Right atrium auricular region (tissue), 2 donors: Measurements from ENCODE around the gene ZNF622. TPM values are rescaled to one million over a fixed set of nuclear protein-coding genes. Genes with fewer than 3 reads are reported as not detected.

Experiments
- DNase-seq: peaks from one replicate; pipeline ENCODE4 v3.0.0-alpha.2; 2019; ENCODE audit warnings: low spot score
- H3K27ac ChIP-seq, 2 donors: fragments of 200-600 bp; sonication (generic); 1 replicate in 1 of 2; 2 replicates in 1 of 2; pipeline ENCODE4 v1.5.1; 2016 to 2019
- H3K27me3 ChIP-seq, 2 donors: fragments of 200-600 bp; sonication (generic); one replicate each; pipeline versions ENCODE4 v1.5.1 to v1.6.0; 2017 to 2019
- H3K36me3 ChIP-seq: fragments of 200-600 bp; sonication (generic); one replicate; pipeline ENCODE4 v1.5.1; 2016
- H3K4me1 ChIP-seq, 2 donors: fragments of 200-600 bp; sonication (generic); one replicate each; pipeline versions ENCODE4 v1.5.1 to v1.6.0; 2017 to 2019
- H3K4me3 ChIP-seq, 2 donors: fragments of 200-600 bp; sonication (generic); 1 replicate in 1 of 2; 2 replicates in 1 of 2; pipeline ENCODE4 v1.5.1; 2017 to 2019; ENCODE audit warnings: mild to moderate bottlenecking in 1 of 2, moderate library complexity in 1 of 2
- H3K9me3 ChIP-seq, 2 donors: fragments of 200-600 bp; sonication (generic); one replicate each; pipeline ENCODE4 v1.5.1; 2019
- total RNA-seq, 2 donors: library from RNA; depleted of rRNA; stranded (reverse); fragments of >200 nt; gene quantifications; one replicate each; pipeline ENCODE4 v1.1.0, GENCODE V29; 2016
- TF ChIP-seq, protein P1 (sequence below), 2 donors: fragments of 200-600 bp; sonication (generic); IDR thresholded peaks; one replicate each; pipeline ENCODE4 v1.5.1; 2019; ENCODE audit warnings: antibody characterized with exemption in 2 of 2

The ZNF622 gene
- total RNA-seq, 2 donors from 2014 or later: 36.7 to 54.9 TPM

DNA sequence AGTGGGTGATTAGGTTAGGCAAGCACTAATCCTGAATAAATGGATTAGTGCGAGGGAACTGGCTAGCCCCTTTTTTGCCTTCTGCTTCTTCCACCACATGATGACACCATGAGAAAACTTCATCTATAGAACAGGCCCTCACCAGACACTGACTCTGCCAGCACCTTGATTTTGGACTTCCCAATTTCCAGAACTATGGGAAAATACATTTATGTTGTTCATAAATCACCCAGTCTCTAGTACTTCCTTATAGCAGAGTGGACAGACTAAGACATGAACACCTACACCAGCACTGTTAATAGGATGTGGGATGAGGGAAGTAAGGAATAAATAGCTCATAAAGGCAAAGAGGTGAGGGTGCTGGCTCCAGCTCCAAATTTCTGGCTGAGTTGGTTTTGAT lies 1.4 kb downstream of the ZNF622 start:
- peak overlapping the region in 1 of 2 donors; percentile 89 for H3K27ac ChIP-seq
- H3K36me3 ChIP-seq: peaks cover 36% of the 10 kb centered on the region
- H3K9me3 ChIP-seq: no peaks in the 10 kb centered on the region
- H3K27me3 ChIP-seq: no peaks in the 10 kb centered on the region
- H3K4me1 ChIP-seq: peaks cover 0 to 72% of the 10 kb centered on the region in 2 donors
- peak overlapping the region; percentile 68 to 95 for H3K4me3 ChIP-seq
- TF ChIP-seq, protein P1, sequence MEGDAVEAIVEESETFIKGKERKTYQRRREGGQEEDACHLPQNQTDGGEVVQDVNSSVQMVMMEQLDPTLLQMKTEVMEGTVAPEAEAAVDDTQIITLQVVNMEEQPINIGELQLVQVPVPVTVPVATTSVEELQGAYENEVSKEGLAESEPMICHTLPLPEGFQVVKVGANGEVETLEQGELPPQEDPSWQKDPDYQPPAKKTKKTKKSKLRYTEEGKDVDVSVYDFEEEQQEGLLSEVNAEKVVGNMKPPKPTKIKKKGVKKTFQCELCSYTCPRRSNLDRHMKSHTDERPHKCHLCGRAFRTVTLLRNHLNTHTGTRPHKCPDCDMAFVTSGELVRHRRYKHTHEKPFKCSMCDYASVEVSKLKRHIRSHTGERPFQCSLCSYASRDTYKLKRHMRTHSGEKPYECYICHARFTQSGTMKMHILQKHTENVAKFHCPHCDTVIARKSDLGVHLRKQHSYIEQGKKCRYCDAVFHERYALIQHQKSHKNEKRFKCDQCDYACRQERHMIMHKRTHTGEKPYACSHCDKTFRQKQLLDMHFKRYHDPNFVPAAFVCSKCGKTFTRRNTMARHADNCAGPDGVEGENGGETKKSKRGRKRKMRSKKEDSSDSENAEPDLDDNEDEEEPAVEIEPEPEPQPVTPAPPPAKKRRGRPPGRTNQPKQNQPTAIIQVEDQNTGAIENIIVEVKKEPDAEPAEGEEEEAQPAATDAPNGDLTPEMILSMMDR (IDR thresholded peaks at IDR 0.05): no peak
- DNase-seq: no peak

DNA sequence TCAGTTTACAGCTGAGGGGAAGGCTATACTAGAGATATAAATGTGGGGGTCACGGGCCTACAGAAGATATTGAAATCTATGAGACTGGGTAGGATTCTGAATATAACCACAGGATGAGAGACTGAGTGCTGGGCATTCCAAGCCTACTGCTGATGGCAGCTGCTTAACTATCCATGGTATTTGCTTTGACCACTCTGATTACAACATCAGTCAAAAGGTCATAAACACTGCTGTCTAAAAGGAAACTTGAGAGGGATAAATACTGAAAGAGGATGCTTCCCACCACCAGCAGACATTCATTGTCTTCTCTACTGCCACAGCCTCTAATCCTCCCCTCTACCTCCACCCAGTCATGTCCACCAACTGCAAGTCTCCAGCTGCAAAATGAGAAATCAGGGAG lies 3.8 kb downstream of the ZNF622 start:
- peak overlapping the region in 1 of 2 donors; percentile 62 for H3K27ac ChIP-seq
- H3K36me3 ChIP-seq: peaks cover 45% of the 10 kb centered on the region
- TF ChIP-seq, protein P1 (IDR thresholded peaks at IDR 0.05): no peak
- no peaks in the 10 kb centered on the region for H3K27me3 ChIP-seq
- no peak overlapping the region for H3K4me3 ChIP-seq
- H3K9me3 ChIP-seq: no peaks in the 10 kb centered on the region
- H3K4me1 ChIP-seq: peaks cover 0 to 76% of the 10 kb centered on the region in 2 donors
- DNase-seq: no peak

DNA sequence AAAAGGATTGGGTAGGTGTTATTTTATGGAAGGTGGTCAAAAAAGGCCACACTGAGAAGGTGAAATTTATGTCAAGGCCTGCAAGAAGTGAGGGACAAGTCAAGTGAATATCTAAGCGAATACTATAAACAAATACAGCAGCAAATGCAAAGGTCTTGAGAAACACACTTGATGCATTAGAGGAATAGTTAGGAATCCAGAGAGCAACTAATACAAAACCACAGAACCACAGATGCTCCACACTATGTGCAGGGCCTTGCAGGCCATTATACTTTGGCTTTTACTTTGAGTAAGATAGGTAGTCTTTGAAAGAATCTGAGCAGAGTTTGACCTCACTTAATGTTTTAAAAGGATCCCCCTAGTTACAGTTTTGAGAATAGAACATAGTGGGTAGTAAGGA lies 4.6 kb downstream of the ZNF622 start:
- no peak for DNase-seq
- Histone ChIP-seq H3K27ac (peak overlapping the region in 1 of 2 donors; percentile 62), H3K36me3 (peaks cover 53% of the 10 kb centered on the region)

DNA sequence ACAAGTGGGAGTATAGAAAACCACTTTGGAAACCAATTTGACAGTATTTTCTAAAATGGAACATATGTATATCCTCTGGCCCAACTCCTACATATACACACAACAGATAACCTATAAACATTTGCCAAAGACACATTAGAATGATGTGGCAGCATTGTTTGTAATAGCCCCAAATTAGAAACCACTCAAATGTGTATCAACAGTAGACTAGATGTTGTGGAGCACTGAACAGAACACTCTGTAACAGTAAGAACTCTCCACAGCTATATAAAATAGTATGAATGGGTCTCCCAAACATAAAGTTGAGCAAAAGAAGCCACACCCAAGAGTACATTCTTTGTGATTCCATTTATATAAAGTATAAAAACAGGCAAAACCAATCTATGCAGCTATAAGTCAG lies 6.1 kb downstream of the ZNF622 start:
- Histone ChIP-seq H3K27me3 (no peaks in the 10 kb centered on the region), H3K36me3 (peaks cover 63% of the 10 kb centered on the region), H3K27ac (peak overlapping the region; percentile 38 to 62), H3K4me1 (peaks cover 0 to 82% of the 10 kb centered on the region in 2 donors), H3K4me3 (no peak overlapping the region), H3K9me3 (no peaks in the 10 kb centered on the region)
- no peak for DNase-seq
- TF ChIP-seq, protein P1 (IDR thresholded peaks at IDR 0.05): no peak

More for the DNA sequence above, 4.6 kb downstream of the ZNF622 start:
- TF ChIP-seq, protein P1 (IDR thresholded peaks at IDR 0.05): no peak
- no peak overlapping the region for H3K4me3 ChIP-seq
- no peaks in the 10 kb centered on the region for H3K27me3 ChIP-seq
- no peaks in the 10 kb centered on the region for H3K9me3 ChIP-seq
- peaks cover 0 to 76% of the 10 kb centered on the region in 2 donors for H3K4me1 ChIP-seq

DNA sequence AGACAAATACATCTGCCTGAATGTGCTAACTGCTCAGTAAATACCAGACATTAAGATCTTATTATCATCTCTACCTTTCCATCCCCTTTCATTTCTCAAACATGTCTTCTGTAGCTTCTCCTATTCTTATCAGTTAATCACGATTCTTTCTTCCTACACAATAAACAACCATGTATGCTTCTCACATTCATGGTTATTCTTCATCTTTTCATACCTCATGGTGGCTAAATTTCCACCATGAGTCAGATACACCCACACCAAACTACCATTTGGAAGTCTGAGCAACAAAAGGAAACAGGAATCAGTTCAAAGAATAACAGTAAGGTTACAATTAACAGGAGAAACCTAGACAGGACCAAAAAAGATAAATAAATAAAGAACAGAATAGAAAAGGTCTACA lies 7.7 kb downstream of the ZNF622 start:
- Histone ChIP-seq H3K27me3 (no peaks in the 10 kb centered on the region), H3K9me3 (no peaks in the 10 kb centered on the region), H3K4me1 (peaks cover 0 to 72% of the 10 kb centered on the region in 2 donors), H3K4me3 (no peak overlapping the region), H3K36me3 (peaks cover 61% of the 10 kb centered on the region), H3K27ac (peak overlapping the region in 1 of 2 donors; percentile 62)
- TF ChIP-seq, protein P1 (IDR thresholded peaks at IDR 0.05): no peak
- no peak for DNase-seq

DNA sequence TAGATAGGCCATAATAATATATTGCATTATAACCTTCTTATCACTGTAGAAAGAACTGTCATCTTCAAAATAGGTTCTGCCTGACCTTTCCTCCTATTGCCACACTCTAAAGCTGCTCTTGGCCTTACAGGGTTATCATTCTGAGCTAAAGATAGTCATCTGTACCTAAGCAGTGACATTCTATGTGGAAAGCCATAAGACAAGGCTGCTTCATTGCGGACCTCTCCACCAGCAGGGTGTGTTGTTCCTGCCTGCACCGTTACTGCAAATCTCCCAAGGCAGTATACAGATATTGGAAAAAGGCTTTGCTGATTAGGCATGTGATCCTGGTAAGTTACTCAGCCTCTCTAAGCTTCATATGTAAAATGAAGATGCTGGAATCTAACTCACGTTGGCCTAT lies 8.1 kb downstream of the ZNF622 start:
- no peak for DNase-seq
- TF ChIP-seq, protein P1 (IDR thresholded peaks at IDR 0.05): peak in 1 of 2 donors; percentile 46
- Histone ChIP-seq H3K4me1 (peaks cover 0 to 68% of the 10 kb centered on the region in 2 donors), H3K36me3 (peaks cover 61% of the 10 kb centered on the region), H3K27ac (peak overlapping the region; percentile 36 to 62), H3K9me3 (no peaks in the 10 kb centered on the region), H3K27me3 (no peaks in the 10 kb centered on the region), H3K4me3 (no peak overlapping the region)
